Stimulated activated naive CD8-positive, alpha-beta T cell treated with anti-CD3 and anti-CD28 coated beads, Interleukin-15, amount 100 ng/mL, for 72 hours (primary cell): ENCODE measurements around the gene PHLPP1.

Experiments
- ATAC-seq: fragments of 150-1000 bp; cut with Tn5 transposase; 2 replicates; pipeline ENCODE4 v1.10.0; 2021; ENCODE audit warnings: mild to moderate bottlenecking, moderate library complexity
- DNase-seq, 2 donors: peaks; one replicate each; pipeline ENCODE4 v3.0.0; 2021 to 2022
- H3K27ac Mint-ChIP-seq, 2 donors: one replicate each; pipeline ENCODE4 v1.8.0; 2022; ENCODE audit warnings: mild to moderate bottlenecking in 2 of 2, mixed read lengths in 2 of 2, moderate library complexity in 2 of 2
- H3K27me3 Mint-ChIP-seq: one replicate; pipeline ENCODE4 v1.8.0; 2022; ENCODE audit warnings: mixed read lengths
- H3K4me1 Mint-ChIP-seq: one replicate; pipeline ENCODE4 v1.8.0; 2022; ENCODE audit warnings: mild to moderate bottlenecking, mixed read lengths
- H3K4me3 Mint-ChIP-seq, 2 donors: one replicate each; pipeline ENCODE4 v1.8.0; 2022; ENCODE audit warnings: mild to moderate bottlenecking in 2 of 2, mixed read lengths in 2 of 2, moderate library complexity in 1 of 2
- H3K9me3 Mint-ChIP-seq, 2 donors: one replicate each; pipeline ENCODE4 v1.8.0; 2022; ENCODE audit warnings: mixed read lengths in 2 of 2

PHLPP1 gene

DNA sequence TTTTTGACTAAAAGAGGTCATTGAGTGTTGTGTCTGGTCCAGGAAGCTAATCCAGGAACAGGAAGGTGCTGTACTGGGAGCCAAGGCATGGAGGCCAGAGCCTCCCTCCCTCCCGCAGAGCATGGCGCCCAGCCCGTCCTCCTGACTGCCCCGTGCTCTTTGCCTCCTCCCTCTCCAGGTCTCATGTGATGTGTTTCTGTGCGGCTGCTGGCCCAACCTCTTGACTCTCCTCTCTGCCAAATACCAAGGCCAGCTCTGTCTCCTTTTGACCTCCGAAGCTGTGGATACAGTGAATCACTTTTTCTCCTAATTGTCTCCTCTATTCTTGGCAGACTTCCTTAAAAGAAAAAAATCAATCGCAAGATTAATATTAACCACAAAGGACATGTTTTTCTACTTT, 284.1 kb downstream of the PHLPP1 start:
- Mint-ChIP-seq H3K4me3 (no peak overlapping the region), H3K27me3 (peaks cover 6% of the 10 kb centered on the region), H3K4me1 (no peaks in the 10 kb centered on the region), H3K27ac (no peak overlapping the region), H3K9me3 (no peaks in the 10 kb centered on the region)
- DNase-seq (no peak), ATAC-seq (no peak)

DNA sequence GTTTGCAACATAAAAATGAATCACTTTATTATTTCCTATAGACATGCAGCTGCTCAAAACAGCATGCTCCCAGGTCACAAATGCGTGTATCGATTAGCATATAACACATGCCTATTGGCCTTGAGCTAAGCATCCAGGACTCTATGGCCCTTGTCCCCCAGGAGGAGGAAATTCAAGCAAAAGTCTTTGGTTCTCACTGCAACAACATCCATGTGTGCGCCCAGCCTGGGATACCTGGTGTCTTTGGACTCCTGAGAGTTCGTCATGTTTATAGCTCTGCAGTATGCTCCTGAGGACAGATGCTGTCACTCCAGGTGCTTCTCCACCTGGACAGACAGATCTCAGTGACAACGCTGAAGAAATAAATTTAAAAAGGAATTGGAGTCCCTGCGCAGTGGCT, 284.6 kb downstream of the PHLPP1 start:
- Mint-ChIP-seq H3K27ac (no peak overlapping the region), H3K4me1 (no peaks in the 10 kb centered on the region)

DNA sequence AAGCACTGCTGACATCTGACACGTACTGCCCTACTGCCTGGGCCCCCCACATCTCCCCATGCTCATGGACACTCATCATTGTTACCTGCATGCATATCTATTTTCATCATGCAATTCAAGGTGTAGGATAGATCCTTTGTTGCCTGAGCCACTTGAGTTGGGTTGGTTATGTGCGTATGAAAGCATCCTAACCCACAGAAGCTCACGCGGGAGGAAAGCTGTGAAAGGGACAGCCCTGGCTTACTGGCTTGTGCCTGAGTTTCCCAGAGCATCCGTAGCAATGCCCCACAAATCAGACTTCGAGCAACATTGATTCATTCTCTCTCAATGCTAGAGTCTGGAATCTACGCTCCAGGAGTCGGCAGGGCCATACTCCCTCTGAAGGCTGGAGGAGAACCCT, 285.5 kb downstream of the PHLPP1 start:
- H3K27me3 Mint-ChIP-seq: peaks cover 6% of the 10 kb centered on the region
- H3K9me3 Mint-ChIP-seq: no peaks in the 10 kb centered on the region
- no peak overlapping the region for H3K4me3 Mint-ChIP-seq
- H3K4me1 Mint-ChIP-seq: no peaks in the 10 kb centered on the region
- no peak for ATAC-seq
- H3K27ac Mint-ChIP-seq: no peak overlapping the region
- DNase-seq: no peak

More for the DNA sequence above, 284.6 kb downstream of the PHLPP1 start:
- ATAC-seq (no peak), DNase-seq (no peak)
- H3K9me3 Mint-ChIP-seq: no peaks in the 10 kb centered on the region
- peaks cover 6% of the 10 kb centered on the region for H3K27me3 Mint-ChIP-seq
- no peak overlapping the region for H3K4me3 Mint-ChIP-seq

DNA sequence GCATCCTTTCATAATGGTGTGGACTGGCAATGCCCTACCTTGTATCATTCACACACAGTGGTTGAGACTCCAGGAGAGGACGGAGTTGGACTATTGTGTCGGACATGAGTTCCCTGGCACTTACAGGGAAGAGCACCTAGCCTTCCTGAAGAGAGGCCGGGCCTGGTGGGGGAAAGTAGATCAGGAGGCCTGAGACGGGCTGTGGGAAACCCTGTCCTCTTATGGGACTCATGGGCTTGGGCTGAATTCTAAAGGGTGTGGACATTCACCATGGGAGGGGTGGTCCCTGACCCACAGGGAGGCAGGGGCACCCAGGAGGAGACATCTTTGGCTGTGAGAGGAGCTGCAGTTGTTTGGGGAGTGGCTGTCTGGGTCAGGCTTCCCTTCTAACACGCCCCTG, 286.5 kb downstream of the PHLPP1 start:
- H3K4me3 Mint-ChIP-seq: no peak overlapping the region
- DNase-seq (no peak), ATAC-seq (no peak)
- no peaks in the 10 kb centered on the region for H3K9me3 Mint-ChIP-seq
- no peaks in the 10 kb centered on the region for H3K4me1 Mint-ChIP-seq
- H3K27ac Mint-ChIP-seq: no peak overlapping the region
- peaks cover 6% of the 10 kb centered on the region for H3K27me3 Mint-ChIP-seq

DNA sequence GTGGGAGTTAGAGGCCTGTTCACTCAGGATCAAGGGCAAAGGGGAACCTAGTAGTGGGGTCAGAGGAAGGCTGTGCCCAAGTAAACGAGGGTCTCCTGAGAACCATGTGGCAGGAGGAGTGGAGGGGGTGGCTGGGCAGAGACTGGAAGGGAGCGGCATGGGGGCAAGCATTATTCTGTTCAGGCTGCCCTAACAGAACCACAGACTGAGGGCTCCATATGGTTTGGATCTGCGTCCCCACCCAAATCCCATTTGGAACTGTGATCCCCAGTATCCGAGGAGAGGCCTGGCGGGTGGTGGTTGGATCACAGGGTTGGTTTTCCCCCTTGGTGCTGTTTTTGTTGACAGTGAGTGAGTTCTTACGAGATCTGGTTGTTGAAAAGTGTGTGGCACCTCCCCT, 287.0 kb downstream of the PHLPP1 start:
- Mint-ChIP-seq H3K4me3 (no peak overlapping the region), H3K9me3 (no peaks in the 10 kb centered on the region), H3K27me3 (peaks cover 6% of the 10 kb centered on the region), H3K4me1 (no peaks in the 10 kb centered on the region), H3K27ac (no peak overlapping the region)
- DNase-seq (no peak), ATAC-seq (no peak)

DNA sequence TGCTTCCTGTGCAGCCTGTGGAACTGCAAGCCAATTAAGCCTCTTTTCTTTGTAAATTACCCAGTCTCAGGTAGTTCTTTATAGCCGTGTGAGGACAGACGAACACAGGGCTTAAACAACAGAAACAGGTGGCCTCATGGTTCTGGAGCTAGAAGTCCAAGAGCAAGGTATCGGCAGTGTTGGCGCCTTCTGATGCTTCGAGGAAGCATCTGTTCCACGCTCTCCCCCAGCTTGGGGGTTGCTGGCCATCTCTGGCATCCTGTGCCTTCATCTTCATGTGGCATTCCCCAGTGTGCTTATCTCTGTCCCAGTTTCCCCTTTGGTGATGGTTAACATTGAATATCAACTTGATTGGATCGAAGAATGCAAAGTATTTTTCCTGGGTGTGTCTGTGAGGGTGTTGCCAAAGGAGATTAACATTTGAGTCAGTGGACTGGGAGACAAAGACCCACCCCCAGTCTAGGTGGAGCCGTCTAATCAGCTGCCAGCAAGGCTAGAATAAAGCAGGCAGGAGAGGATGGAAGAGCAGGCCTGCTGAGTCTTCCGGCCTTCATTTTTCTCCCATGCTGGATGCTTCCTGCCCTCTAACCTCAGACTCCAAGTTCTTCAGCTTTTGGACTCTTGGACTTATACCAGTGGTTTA, 287.6 kb downstream of the PHLPP1 start:
- Mint-ChIP-seq H3K4me3 (no peak overlapping the region), H3K27ac (peak overlapping the region in 1 of 2 donors; percentile 5), H3K4me1 (no peaks in the 10 kb centered on the region), H3K9me3 (no peaks in the 10 kb centered on the region), H3K27me3 (peaks cover 6% of the 10 kb centered on the region)
- no peak for DNase-seq
- ATAC-seq: no peak

DNA sequence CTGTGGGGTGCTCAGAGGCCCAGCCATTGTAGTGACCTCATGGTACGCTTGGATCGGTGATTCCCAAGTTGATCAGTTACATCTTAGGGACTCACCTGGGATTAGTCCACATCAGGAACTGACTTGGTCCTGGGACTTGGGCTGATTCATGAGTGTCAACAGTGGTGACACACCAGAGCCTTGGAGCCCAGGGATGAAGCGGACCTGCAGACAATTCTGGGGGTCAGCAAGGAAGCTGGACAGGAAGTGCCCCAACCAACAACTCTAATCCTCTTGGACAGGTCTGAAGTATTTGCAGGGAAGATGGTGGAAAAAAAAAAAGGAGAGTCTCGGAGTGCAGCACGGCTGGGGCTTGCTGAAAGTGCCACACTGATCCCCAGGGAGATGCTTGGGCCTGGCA, 288.6 kb downstream of the PHLPP1 start:
- Mint-ChIP-seq H3K9me3 (no peaks in the 10 kb centered on the region), H3K4me3 (no peak overlapping the region), H3K27me3 (peaks cover 4% of the 10 kb centered on the region), H3K27ac (no peak overlapping the region), H3K4me1 (no peaks in the 10 kb centered on the region)
- no peak for ATAC-seq
- DNase-seq: no peak

DNA sequence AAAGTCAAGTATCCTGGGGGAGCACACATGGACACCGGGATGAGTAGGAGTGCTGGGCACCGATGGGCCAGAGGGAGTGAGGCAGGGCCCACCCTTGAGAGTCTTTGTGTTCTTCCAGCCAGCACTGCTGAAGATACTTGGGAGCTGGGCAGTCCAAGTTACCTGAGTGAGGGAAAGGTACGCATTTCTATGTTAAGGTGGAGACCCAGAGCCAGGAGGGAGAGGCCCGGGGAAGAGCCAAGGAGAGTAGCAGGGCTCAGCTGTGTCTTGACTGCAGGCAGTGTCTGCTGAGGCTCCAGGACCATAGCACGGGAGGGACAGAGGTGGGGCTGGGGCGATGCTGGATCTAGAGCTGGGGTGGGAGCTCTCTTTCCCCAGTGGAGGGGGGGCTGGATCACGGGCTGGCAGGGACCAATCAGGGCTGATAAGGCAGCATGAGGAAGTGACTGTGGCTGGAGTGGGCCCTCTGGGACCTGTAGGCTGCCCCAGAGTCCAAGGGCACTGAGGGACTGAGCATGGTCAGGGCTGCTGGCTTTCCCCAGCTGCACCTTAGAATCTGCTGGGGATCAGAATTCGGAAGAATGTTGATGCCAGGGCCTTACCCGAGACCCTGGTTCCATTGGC, 289.2 kb downstream of the PHLPP1 start:
- ATAC-seq: no peak

DNA sequence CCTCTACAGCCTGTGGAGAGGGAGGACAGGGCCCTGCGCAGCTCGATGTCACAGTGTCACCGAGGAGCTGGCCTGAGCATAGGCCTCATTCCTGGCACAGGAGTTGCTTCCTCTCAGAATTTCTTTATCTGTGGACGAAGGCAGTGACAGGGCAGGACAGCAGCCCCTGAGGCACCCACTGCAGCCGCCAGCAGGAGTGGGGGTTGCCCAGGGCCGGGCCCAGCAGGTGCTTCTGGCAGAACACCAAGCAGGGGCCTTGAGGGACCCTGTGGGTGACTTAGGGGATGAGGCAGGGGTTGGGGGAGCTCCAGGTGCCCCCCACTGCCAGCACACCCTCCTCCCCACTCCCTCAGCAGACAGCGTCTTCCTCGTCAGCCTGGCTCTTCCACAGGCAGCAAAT, 290.0 kb downstream of the PHLPP1 start:
- no peaks in the 10 kb centered on the region for H3K9me3 Mint-ChIP-seq
- no peak overlapping the region for H3K27ac Mint-ChIP-seq
- no peak overlapping the region for H3K4me3 Mint-ChIP-seq
- DNase-seq (no peak), ATAC-seq (no peak)
- peaks cover 8% of the 10 kb centered on the region for H3K27me3 Mint-ChIP-seq
- H3K4me1 Mint-ChIP-seq: no peaks in the 10 kb centered on the region

More for the DNA sequence above, 289.2 kb downstream of the PHLPP1 start:
- no peak overlapping the region for H3K27ac Mint-ChIP-seq
- H3K4me1 Mint-ChIP-seq: no peaks in the 10 kb centered on the region
- peaks cover 8% of the 10 kb centered on the region for H3K27me3 Mint-ChIP-seq
- no peaks in the 10 kb centered on the region for H3K9me3 Mint-ChIP-seq
- DNase-seq: no peak
- no peak overlapping the region for H3K4me3 Mint-ChIP-seq

DNA sequence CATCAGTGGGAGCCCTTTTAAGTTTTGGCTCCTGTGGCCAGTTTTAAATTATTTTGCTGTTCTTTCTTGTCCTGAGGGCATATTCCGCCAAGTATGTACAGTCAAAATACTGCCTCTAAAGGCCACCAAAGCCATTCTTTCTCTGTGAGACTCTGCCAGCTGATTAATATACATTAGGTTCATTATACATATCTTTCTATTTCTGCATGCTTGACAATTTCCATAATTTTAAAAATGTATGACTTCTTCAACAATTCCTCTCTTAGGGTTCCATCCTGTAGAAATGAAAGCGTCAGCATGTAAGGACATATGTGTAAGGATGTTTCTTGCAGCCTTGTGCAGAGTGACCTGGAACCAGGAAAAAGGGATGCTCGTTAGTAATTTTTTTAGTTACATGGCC, 291.9 kb downstream of the PHLPP1 start:
- Mint-ChIP-seq H3K27ac (no peak overlapping the region), H3K4me3 (no peak overlapping the region), H3K27me3 (peaks cover 8% of the 10 kb centered on the region), H3K4me1 (no peaks in the 10 kb centered on the region), H3K9me3 (no peaks in the 10 kb centered on the region)
- DNase-seq: no peak
- ATAC-seq: no peak

DNA sequence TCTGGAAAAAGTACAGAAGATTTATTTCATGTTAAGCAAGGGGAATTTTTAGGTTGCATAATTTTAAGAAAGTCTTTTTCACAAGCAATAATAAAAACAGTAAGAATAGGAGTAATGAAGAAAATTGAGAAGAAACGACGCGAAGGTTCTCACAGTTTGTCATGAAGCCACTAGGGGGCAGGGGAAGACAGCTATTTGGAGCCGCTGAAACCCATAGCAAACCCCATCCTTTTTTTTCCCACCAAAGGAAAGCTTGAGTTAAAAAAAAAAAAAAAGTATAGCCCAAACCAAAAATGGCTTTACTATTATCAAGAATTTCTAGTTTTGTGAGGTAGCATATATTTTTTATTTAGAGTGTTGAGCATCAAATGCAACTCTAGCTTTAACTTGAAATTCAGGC, 300.9 kb downstream of the PHLPP1 start:
- no peak overlapping the region for H3K4me3 Mint-ChIP-seq
- no peak overlapping the region for H3K27ac Mint-ChIP-seq
- ATAC-seq: no peak
- H3K4me1 Mint-ChIP-seq: no peaks in the 10 kb centered on the region
- peaks cover 31% of the 10 kb centered on the region for H3K27me3 Mint-ChIP-seq
- H3K9me3 Mint-ChIP-seq: peaks cover 7 to 10% of the 10 kb centered on the region in 2 donors
- peak; percentile 32 to 34 for DNase-seq

DNA sequence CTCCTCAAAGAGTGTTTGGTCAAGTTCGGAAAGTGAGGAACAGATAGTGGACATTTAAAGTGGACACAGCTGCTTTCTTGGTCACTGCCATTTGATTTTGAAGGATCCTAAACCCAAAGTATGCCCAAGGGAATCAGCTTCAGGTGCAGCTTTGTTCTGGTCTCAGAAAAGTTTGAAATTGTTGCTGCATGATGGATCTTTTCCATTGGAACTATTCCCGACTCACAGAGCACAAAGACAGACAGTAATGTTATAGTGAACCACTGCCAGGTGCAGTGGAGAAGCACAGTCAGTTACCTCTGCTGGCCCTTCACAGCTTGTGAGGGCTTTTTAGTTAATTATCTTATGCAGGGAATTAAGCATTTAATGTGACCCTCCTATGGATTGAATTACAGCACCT, 301.7 kb downstream of the PHLPP1 start:
- Mint-ChIP-seq H3K9me3 (peaks cover 7 to 10% of the 10 kb centered on the region in 2 donors), H3K4me1 (no peaks in the 10 kb centered on the region), H3K27ac (no peak overlapping the region), H3K27me3 (peaks cover 31% of the 10 kb centered on the region), H3K4me3 (no peak overlapping the region)
- DNase-seq: no peak
- no peak for ATAC-seq

DNA sequence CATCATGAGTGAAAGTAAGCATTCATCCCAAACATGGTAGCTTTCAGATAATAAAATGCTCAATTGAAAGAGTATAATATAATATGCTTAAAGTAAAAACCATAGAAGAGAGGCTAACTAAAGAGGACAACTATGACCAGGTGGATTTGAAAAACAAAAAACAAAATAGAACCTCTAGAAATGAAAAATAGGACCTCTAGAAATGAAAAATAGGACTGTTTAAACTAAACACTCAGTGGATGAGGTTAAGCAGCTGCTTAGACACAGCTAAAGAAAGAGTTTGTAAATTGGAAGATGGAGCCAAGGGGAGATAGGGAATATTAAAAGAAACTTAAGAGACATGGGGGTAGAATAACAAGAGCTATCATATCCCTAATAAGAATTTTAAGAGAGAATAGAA, 302.6 kb downstream of the PHLPP1 start:
- H3K4me1 Mint-ChIP-seq: no peaks in the 10 kb centered on the region
- H3K27me3 Mint-ChIP-seq: peaks cover 31% of the 10 kb centered on the region
- ATAC-seq: no peak
- H3K4me3 Mint-ChIP-seq: no peak overlapping the region
- DNase-seq: no peak
- H3K27ac Mint-ChIP-seq: no peak overlapping the region
- peaks cover 7 to 10% of the 10 kb centered on the region in 2 donors for H3K9me3 Mint-ChIP-seq

DNA sequence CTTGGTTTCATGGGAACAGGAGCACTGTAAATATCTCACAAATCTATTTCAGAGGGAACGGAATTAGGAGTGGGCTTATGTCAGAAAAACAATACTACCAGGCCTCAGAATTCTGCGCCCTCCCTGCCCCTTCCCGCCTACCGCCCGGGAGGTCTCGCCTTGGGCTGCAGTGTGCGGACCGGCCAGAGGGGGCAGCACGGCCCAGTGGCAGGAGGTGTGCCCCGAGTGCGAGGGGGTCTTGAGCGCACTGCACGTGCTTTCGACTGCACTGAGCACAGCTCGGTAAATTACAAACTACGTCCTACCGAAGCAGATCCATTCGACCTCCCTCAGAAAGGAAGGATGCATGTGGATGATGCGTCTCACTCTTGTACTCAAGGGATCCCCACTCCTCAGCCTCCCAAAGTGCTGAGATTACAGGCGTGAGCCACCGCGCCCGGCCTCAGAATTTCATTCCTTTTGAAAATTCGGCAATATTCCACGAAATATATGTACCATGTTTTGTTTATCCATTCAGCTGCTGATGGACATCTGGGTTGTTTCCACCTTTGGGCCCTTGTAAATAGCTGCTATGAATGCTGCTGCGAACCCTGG, 307.2 kb downstream of the PHLPP1 start:
- H3K27ac Mint-ChIP-seq: no peak overlapping the region
- no peak overlapping the region for H3K4me3 Mint-ChIP-seq
- H3K4me1 Mint-ChIP-seq: no peaks in the 10 kb centered on the region
- DNase-seq (peak in 1 of 2 donors; percentile 19), ATAC-seq (no peak)
- peaks cover 7 to 10% of the 10 kb centered on the region in 2 donors for H3K9me3 Mint-ChIP-seq
- H3K27me3 Mint-ChIP-seq: peaks cover 8% of the 10 kb centered on the region

DNA sequence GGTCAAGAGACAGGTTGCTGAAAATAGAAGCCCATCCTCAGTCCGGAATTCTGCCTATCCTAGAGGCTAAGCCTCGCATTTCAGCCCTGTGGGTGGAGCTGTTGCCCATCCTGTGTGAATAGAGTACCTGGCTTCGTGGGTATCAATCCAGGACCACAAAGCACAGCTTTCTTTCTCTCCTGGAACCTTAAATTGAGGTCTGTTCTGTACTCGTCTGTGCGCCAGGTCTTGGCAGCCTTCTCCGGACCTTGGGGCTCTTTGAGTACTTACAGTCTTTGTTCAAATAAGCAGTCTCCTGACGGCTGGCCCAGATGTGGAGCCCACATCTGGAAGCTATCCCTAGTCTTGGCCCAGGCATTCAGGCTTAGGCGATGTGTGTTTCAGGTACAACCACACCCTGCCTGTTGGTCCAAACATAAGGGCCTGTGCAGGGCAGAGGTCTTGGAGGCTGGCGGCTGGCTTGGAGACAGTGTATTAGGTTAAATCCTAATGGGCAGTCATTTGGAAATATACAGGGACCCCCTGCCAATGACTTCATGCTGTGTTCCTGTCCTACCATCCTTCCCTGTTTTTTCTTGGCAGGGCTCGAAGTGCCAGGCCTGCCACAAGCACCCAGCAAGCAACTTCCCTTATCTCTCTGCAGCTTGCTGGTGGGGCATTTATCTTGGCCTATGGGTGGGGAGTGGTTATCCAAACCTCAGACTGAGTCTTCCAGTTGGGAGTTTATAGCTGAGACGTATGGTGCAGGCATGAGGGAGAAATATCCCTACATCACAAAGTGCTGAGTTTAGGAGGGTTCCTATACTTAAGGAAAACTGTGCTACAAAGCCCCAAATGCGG, 310.1 kb downstream of the PHLPP1 start:
- DNase-seq: no peak
- no peak for ATAC-seq
- Mint-ChIP-seq H3K4me3 (no peak overlapping the region), H3K27ac (no peak overlapping the region), H3K9me3 (peaks cover 1% of the 10 kb centered on the region in 2 donors), H3K4me1 (no peaks in the 10 kb centered on the region), H3K27me3 (no peaks in the 10 kb centered on the region)

DNA sequence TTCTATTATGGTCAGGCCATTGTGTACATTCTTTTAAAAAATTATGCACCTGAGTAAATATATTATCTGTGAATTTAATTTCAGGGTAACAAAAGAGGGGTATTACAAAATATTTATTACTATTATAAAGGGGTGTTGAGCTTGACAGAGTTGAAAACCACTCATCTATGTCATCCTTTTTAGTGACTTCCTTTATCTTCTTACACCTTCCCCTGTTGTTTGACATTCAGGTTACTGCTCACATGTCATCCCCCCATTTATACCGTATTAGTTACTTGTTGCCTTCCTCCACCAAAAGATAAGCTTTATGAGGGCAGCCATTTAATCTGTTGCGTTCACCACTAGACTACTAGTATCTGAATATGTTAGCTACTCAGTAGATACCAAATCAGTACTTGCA, 313.0 kb downstream of the PHLPP1 start:
- ATAC-seq: no peak
- Mint-ChIP-seq H3K9me3 (peaks cover 6 to 7% of the 10 kb centered on the region in 2 donors), H3K4me3 (no peak overlapping the region), H3K27me3 (no peaks in the 10 kb centered on the region), H3K27ac (no peak overlapping the region), H3K4me1 (no peaks in the 10 kb centered on the region)
- no peak for DNase-seq
